GM12874 (cell line): Measurements from ENCODE around the gene PTPN1.

ENCODE experiments used
- TF ChIP-seq, protein P1 (sequence below): IDR thresholded peaks from 2 replicates; pipeline ENCODE4 v1.5.1; 2011; ENCODE audit warnings: low read depth, mild to moderate bottlenecking, control low read depth, low read length, moderate library complexity; ENCODE audit not compliant: insufficient read depth

PTPN1 gene

DNA sequence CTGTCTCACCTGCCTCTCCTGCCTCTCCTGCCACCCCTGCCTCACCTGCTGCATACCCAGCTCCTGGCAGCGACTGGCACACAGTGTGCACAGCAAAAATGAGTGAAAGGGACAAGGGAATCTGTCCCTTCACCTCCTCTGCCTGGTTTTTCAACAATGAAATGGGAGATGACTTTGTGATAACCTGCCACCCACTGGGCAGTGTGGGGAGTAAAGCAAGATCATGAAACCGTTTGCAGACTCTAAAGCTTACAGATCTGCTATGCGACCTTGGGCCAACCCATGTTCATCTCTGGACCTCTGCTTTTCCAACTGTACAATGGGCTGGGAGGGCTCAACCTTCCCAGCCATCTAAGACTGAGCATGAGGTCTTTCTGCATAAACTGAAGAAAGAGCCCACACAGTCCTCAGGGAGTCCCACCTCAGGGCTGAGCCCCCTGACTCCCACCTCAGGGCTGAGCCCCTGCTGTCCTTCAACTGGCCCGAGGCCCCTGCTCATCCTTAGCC, 100.1 kb downstream of the PTPN1 start:
- TF ChIP-seq, protein P1, sequence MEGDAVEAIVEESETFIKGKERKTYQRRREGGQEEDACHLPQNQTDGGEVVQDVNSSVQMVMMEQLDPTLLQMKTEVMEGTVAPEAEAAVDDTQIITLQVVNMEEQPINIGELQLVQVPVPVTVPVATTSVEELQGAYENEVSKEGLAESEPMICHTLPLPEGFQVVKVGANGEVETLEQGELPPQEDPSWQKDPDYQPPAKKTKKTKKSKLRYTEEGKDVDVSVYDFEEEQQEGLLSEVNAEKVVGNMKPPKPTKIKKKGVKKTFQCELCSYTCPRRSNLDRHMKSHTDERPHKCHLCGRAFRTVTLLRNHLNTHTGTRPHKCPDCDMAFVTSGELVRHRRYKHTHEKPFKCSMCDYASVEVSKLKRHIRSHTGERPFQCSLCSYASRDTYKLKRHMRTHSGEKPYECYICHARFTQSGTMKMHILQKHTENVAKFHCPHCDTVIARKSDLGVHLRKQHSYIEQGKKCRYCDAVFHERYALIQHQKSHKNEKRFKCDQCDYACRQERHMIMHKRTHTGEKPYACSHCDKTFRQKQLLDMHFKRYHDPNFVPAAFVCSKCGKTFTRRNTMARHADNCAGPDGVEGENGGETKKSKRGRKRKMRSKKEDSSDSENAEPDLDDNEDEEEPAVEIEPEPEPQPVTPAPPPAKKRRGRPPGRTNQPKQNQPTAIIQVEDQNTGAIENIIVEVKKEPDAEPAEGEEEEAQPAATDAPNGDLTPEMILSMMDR, result no peak

DNA sequence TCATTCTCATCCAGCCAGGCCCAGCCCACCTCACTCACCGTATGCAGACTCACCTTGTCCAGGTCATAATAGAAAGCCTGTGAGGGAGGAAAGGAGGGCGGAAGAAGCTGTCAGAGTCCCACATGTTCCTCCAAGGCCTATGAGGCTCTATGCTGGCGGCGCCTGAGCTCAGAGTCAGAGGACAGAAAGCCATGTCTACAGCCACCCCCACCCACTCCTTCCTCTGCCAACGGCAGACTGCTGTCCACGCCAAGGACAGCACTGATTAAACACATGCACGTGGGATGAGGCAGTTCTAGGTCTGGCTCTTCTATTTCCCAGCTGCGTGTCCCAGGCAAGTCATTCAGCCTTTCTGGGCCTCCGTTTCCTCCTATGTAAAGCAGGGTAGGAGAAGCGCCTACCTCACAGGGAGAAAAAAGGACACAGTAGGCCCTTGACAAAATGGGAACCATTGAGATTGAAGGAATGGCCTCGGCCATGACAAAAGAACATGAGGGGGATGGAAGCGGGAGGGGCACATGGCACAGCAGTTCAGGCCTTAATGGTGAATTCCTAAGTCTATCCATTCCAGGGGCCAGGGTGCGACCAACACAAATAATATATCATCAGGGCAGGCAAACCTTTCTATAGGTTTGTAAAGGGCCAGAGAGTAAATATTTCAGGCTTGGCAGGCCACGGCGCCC, 101.1 kb downstream of the PTPN1 start:
- TF ChIP-seq, protein P1, result no peak

DNA sequence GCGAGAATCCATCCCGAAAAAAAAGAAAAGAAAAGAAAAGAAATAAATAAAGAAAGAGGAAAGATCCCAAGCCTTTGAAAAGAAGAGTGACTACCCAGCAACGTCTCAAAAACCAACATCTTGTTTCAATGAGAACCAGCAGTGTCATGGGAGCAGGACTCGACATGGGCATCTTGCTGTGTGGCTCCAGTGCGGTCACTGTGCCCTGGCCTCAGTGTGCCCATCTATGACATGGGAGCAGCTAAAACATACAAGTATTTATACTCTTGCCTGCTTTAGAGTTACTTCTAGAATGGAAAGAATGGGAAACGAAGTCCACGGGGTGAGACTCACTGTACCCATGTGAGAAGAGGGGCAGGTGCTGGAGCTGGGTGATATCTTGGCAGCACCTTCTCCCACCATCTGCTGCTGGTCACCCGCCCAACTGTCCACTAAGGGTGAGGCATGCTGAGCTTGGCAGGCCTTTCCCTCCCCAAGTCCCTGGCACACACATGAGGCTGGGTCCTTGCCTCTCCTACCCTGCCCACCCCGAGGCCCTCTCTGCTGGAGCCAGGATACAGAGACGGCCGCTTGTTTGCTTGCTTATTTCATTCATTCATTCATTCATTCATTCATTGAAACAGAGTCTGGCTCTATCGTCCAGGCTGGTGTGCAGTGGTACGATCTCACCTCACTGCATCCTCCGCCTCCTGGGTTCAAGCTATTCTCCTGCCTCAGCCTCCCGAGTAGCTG, 103.4 kb downstream of the PTPN1 start:
- TF ChIP-seq, protein P1, result no peak

DNA sequence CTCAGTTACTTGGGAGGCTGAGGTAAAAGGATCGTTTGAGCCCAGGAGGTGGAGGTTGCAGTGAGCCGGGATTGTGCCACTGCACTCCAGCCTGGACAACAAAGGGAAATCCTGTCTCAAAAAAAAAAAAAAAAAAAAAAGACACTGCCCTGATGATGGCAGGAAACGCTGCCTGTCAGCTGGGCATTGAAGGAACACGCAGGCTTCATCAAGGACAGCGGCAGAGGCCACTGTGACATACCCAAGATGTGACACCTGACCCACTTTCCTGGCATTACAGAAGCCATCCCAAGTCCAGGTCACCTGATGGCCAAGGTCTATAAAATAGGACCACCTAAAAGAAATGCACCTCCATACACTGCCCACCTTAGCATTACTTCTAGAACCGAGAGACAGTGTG, 105.2 kb downstream of the PTPN1 start:
- TF ChIP-seq, protein P1, result no peak

DNA sequence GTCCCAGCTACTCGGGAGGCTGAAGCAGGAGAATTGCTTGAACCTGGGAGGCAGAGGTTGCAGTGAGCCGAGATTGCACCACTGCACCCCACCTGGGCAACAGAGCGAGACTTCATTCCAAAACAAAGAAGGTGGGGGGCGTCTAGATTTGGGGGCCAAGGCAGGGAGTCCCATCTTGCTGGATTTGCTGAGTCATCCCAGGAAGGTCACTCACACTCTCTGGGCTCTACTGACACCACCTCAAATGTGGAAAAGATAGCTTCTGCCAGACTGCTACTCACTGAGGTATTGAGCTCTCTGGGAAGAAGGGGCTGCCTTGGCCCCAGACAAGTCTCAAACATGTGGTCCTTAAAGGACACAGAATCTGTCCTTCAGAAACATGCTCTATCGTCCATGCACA, 106.8 kb downstream of the PTPN1 start:
- TF ChIP-seq, protein P1, result no peak

DNA sequence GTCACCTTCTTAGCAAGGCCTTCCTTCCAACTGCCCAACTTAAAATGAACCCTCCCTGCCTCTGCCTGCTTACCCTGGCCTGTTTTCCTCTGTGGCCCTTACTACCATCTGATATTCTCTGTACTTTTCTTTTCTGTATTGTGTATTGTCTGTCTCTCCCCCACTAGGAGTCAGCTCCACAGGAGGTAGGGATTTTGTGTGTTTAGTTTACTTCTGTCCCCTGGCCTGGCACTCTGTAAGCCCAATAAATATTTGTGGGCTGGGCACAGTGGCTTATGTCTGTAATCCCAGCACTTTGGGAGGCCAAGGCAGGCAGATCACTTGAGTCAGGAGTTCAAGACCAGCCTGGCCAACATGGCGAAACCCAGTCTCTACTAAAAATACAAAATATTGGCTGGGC, 108.4 kb downstream of the PTPN1 start:
- TF ChIP-seq, protein P1, result no peak

DNA sequence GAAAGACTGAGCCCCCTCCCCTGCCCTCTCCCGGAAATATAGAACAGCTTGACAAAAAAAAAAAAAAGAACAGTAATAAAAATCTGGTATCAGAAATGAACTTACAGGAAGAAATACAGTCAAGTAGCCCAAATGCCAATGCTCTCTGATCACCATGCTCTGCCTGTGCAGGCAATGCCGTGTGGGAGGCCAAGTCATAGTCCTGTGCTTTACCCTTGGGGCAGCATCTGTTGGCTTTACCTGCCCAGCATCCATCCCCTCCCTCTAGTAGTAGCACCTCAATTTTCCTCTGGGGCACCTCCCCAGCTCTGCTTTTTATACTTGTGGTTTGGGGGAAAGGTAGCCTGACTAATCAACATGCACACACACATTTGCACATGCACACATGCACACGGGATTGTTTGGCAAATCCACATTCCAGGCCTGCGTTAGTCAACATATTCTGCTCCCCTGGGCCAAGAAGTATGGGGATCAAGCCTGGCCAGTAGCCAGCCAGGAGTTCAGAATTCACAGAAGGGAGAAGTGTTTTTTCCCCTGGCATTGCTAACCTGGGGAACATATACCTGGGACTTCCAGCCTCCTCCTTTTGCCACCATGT, 111.0 kb downstream of the PTPN1 start:
- TF ChIP-seq, protein P1, result no peak
